Right lobe of liver (tissue), 6 donors: ENCODE results near the gene CDH4. TPM values are rescaled to one million over a fixed set of nuclear protein-coding genes. Genes with fewer than 3 reads are reported as not detected.
A peak's percentile ranks its signal among the peaks of the same experiment; 100 is the strongest.

Experiments
- ATAC-seq, 4 donors: fragments of 200-7000 bp; cut with Tn5 transposase; one replicate each; pipeline ENCODE4 v1.9.1; 2020; ENCODE audit warnings: mild to moderate bottlenecking in 4 of 4, moderate library complexity in 4 of 4
- DNase-seq, 3 donors: peaks; one replicate each; pipeline ENCODE4 v3.0.0-alpha.2; 2020
- H3K27ac ChIP-seq, 3 donors: fragments of 200-600 bp; one replicate each; pipeline ENCODE4 v1.8.0; 2022
- H3K27me3 ChIP-seq, 2 donors: fragments of 200-600 bp; one replicate each; pipeline ENCODE4 v1.8.0; 2022
- H3K36me3 ChIP-seq, 4 donors: fragments of 200-600 bp; sonication (generic) in 1 of 4; one replicate each; pipeline versions ENCODE4 v1.5.1 to v1.8.0; 2017 to 2022; ENCODE audit warnings: control low read depth in 1 of 4
- H3K4me1 ChIP-seq, 4 donors: fragments of 200-600 bp; sonication (generic) in 1 of 4; one replicate each; pipeline versions ENCODE4 v1.5.1 to v1.8.0; 2017 to 2022; ENCODE audit warnings: control low read depth in 1 of 4
- H3K4me3 ChIP-seq, 3 donors: fragments of 200-600 bp; one replicate each; pipeline ENCODE4 v1.8.0; 2022
- H3K9me3 ChIP-seq, 4 donors: fragments of 200-600 bp; sonication (generic) in 1 of 4; one replicate each; pipeline versions ENCODE4 v1.5.1 to v1.8.0; 2017 to 2022; ENCODE audit warnings: control low read depth in 1 of 4
- POLR2A ChIP-seq: fragments of 450-650 bp; IDR thresholded peaks from one replicate; pipeline ENCODE4 v1.6.1; 2017; ENCODE audit warnings: antibody characterized with exemption, mild to moderate bottlenecking
- WGBS: methylation state at CpG from one replicate; pipeline ENCODE4 v1.1.6; 2018; ENCODE audit warnings: low coverage, low lambda C conversion rate; ENCODE audit not compliant: insufficient coverage; ENCODE audit errors: missing lambda C conversion rate; 5-methylcytosine and 5-hydroxymethylcytosine counted together
- intact Hi-C, 2 donors: fragments of 100-400 bp; cut with DNase I; formaldehyde crosslinking; loops; one replicate each; pipeline versions ENCODE4 v1.11.2 to v1.14.1; 2022
- total RNA-seq, 6 experiments: library from RNA; depleted of rRNA in 2 of 6; stranded (reverse); fragments of >200 nt in 2 of 6; fragmentation: NEBNext Ultra II Directional in 3 of 6; extraction: Animal tissue kit (Norgen Biotek cat#: 25700) in 3 of 6; gene quantifications; one replicate each; pipeline versions ENCODE4 v1.1.0 to v1.2.4, GENCODE V29; 2016 to 2023
- TF ChIP-seq, protein P1 (sequence below), 4 donors: fragments of 200-600 bp in 3 of 4; fragments of 450-650 bp in 1 of 4; IDR thresholded peaks; one replicate each; pipeline versions ENCODE4 v1.5.1 to v1.8.0; 2016 to 2022; ENCODE audit warnings: antibody characterized with exemption in 4 of 4, mild to moderate bottlenecking in 2 of 4
- donor health status: DM: no; HTN: yes; CAD: no.
- donor health status: DM: no; HTN: no; CAD: no.
- donor health status: DM: no; HTN: no; CAD: no.
- donor health status: DM: no; HTN: yes; CAD: no.
- donor health status: DM: no; HTN: yes; CAD: no.

CDH4 gene
- total RNA-seq, 6 experiments from 2014 or later: 0.02 to 0.14 (median 0.09) TPM; not detected in 3

DNA sequence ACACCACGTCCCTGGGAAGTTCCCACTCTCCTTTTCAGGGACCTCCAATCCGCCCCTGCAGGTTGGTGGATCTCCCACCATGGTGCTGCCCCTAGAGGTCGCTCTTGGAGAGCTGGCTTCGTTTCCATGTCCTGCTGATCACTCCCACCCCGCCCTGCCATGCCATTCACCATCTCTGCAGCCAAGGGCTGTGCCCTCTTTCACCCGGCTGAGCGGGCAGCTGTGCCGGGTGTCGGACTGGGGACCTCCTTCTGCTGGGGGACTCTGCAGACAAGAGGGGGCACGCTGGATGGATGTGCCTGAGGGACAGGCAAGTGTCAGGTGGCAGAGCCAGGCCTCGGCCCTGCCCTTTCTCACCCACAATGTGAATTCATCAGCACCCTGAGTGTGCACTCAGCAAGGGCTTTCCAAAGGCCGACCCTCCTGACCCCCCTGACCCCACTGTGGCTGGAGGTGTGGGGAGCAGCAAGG lies 347.0 kb downstream of the CDH4 start:
- WGBS: 42% methylated on average over 2 of the region's 12 CpGs
- Histone ChIP-seq H3K9me3 (no peaks in the 10 kb centered on the region), H3K27ac (no peak overlapping the region), H3K27me3 (no peaks in the 10 kb centered on the region), H3K4me1 (no peaks in the 10 kb centered on the region), H3K4me3 (no peak overlapping the region), H3K36me3 (no peaks in the 10 kb centered on the region)
- intact Hi-C loops: no loop called here
- DNase-seq (peak in 1 of 3 donors; percentile 32), ATAC-seq (no peak)
- TF ChIP-seq POLR2A: no peak
- TF ChIP-seq, protein P1, sequence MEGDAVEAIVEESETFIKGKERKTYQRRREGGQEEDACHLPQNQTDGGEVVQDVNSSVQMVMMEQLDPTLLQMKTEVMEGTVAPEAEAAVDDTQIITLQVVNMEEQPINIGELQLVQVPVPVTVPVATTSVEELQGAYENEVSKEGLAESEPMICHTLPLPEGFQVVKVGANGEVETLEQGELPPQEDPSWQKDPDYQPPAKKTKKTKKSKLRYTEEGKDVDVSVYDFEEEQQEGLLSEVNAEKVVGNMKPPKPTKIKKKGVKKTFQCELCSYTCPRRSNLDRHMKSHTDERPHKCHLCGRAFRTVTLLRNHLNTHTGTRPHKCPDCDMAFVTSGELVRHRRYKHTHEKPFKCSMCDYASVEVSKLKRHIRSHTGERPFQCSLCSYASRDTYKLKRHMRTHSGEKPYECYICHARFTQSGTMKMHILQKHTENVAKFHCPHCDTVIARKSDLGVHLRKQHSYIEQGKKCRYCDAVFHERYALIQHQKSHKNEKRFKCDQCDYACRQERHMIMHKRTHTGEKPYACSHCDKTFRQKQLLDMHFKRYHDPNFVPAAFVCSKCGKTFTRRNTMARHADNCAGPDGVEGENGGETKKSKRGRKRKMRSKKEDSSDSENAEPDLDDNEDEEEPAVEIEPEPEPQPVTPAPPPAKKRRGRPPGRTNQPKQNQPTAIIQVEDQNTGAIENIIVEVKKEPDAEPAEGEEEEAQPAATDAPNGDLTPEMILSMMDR (IDR thresholded peaks at IDR 0.05): no peak

DNA sequence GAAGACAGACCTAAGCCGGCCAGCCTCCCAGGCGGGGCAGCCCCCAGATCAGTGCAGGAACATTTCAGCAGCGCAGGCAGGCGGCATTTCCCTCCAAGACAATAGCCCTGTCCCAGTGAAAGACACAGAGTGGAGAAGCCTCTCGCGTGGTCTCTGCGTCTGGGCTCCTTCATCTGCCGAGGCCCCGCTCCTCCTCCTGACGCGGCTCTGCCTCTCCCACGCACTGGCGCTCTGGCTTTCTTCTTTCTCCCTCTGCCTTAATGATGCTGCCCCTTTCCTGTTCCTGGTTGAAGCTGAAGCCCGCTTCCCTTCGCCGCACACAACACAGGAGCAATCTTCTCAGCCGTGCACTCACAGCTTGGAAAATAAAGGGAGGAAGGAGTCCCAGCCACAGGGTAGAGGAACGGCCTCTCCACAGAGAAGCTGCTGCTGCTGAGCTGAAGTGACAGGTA lies 347.5 kb downstream of the CDH4 start:
- Histone ChIP-seq H3K27me3 (no peaks in the 10 kb centered on the region), H3K4me3 (no peak overlapping the region), H3K27ac (no peak overlapping the region), H3K36me3 (no peaks in the 10 kb centered on the region), H3K4me1 (no peaks in the 10 kb centered on the region), H3K9me3 (no peaks in the 10 kb centered on the region)
- no peak for TF ChIP-seq POLR2A
- TF ChIP-seq, protein P1 (IDR thresholded peaks at IDR 0.05): no peak
- ATAC-seq (no peak), DNase-seq (peak in 1 of 3 donors; percentile 17)
- intact Hi-C loops: no loop called here
- 53% methylated on average over 11 of the region's 18 CpGs for WGBS

DNA sequence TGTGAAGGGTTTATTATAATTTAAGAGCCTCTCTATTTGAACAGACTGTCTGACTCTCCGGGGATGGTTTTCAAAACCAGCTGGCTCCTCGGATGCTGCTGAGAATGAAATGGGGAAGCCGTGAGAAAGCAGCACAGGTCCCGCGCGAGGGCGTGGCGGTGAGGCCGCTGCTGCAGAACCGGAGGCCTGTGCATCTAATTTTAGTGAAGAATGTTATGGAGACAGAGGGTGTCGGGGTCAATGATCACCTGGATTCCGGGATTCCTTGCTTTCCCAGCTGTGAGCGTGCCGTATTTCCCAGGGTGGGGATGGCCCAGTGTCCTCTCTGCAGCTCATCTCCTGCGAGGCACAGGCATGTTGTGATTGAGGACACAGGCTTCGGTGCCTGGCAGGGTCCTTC lies 348.0 kb downstream of the CDH4 start:
- ATAC-seq (no peak), DNase-seq (no peak)
- Histone ChIP-seq H3K9me3 (no peaks in the 10 kb centered on the region), H3K4me3 (no peak overlapping the region), H3K27ac (no peak overlapping the region), H3K4me1 (no peaks in the 10 kb centered on the region), H3K27me3 (no peaks in the 10 kb centered on the region), H3K36me3 (no peaks in the 10 kb centered on the region)
- 65% methylated on average over 13 of the region's 16 CpGs for WGBS
- intact Hi-C loops: no loop called here
- TF ChIP-seq, protein P1 (IDR thresholded peaks at IDR 0.05): no peak
- no peak for TF ChIP-seq POLR2A

DNA sequence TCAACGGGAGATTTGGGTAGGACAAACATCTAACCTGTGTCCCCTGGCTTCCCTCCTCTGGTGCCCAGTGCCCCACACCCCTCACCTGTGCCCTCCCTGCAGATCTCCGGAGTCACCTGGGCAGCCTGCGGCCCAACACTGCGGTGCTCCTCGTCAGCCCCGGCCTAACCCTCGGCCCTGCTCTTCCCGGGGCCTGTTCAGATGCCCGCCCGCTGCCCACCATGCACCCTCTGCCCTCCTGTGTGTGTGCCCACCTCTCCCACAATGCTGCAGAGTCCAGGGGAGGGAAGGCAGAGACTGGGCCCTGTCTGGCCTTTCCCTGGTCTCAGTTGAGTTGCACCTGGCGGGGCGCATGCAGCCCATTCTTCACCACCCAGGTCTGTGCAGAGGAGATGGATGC lies 349.3 kb downstream of the CDH4 start:
- ATAC-seq: no peak
- DNase-seq: peak in 1 of 3 donors; percentile 24
- no peak overlapping the region for H3K27ac ChIP-seq
- H3K4me1 ChIP-seq: no peaks in the 10 kb centered on the region
- intact Hi-C loops: no loop called here
- no peaks in the 10 kb centered on the region for H3K27me3 ChIP-seq
- 83% methylated on average over 2 of the region's 12 CpGs for WGBS
- H3K36me3 ChIP-seq: no peaks in the 10 kb centered on the region
- H3K9me3 ChIP-seq: no peaks in the 10 kb centered on the region
- no peak overlapping the region for H3K4me3 ChIP-seq
- TF ChIP-seq, protein P1 (IDR thresholded peaks at IDR 0.05): no peak
- TF ChIP-seq POLR2A: no peak

DNA sequence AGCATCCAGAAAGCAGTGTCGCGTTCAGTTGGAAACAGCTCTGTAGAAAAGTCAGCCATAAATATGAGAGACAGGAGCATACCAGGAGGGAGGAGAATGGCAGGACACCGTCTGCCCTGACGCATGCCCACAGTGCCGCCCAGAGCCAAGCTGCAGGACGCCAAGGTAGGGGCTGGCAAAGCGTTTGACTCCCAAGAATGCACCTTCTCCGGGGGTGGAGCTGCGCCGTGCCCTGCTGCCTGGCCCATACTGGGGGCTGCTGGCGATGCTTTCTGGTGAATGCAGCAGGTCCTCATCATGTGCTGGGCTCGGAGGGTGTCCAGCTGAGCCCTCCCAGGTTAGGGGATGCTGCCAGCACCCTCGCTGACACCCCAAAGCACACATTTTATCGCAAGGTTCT lies 349.8 kb downstream of the CDH4 start:
- intact Hi-C loops: no loop called here
- Histone ChIP-seq H3K4me1 (no peaks in the 10 kb centered on the region), H3K27me3 (no peaks in the 10 kb centered on the region), H3K4me3 (no peak overlapping the region), H3K36me3 (no peaks in the 10 kb centered on the region), H3K9me3 (no peaks in the 10 kb centered on the region), H3K27ac (no peak overlapping the region)
- ATAC-seq: no peak
- WGBS: 81% methylated on average over 5 of the region's 14 CpGs
- DNase-seq: peak in 1 of 3 donors; percentile 37
- no peak for TF ChIP-seq POLR2A
- TF ChIP-seq, protein P1 (IDR thresholded peaks at IDR 0.05): no peak
